Ovary (tissue), 9 donors: ENCODE results near the gene SLC35F4. TPM values are rescaled to one million over a fixed set of nuclear protein-coding genes. Genes with fewer than 3 reads are reported as not detected.

Experiments used
- DNase-seq, 5 donors: peaks; one replicate each; pipeline ENCODE4 v3.0.0-alpha.2; 2019 to 2020
- H3K27ac ChIP-seq, 2 donors: fragments of 200-600 bp; one replicate each; pipeline versions ENCODE4 v1.5.1 to v1.8.0; 2019 to 2022
- H3K27me3 ChIP-seq: fragments of 200-600 bp; one replicate; pipeline ENCODE4 v1.8.0; 2022
- H3K36me3 ChIP-seq: fragments of 200-600 bp; sonication (generic); one replicate; pipeline ENCODE4 v1.5.1; 2019
- H3K4me1 ChIP-seq: one replicate; pipeline ENCODE4 v1.8.1; 2013; ENCODE audit warnings: mild to moderate bottlenecking, moderate library complexity; ENCODE audit not compliant: insufficient read depth
- H3K4me3 ChIP-seq: fragments of 200-600 bp; sonication (generic); one replicate; pipeline ENCODE4 v1.5.1; 2017
- H3K9me3 ChIP-seq, 2 donors: fragments of 200-600 bp in 1 of 2; sonication (generic) in 1 of 2; one replicate each; pipeline versions ENCODE4 v1.5.1 to v1.8.1; 2013 to 2019; ENCODE audit warnings: mild to moderate bottlenecking in 1 of 2, moderate library complexity in 1 of 2
- CTCF ChIP-seq, 3 donors: fragments of 450-650 bp in 2 of 3; fragments of 200-600 bp in 1 of 3; IDR thresholded peaks; one replicate each; pipeline versions ENCODE4 v1.5.1 to v1.8.0; 2016 to 2022; ENCODE audit warnings: antibody characterized with exemption in 3 of 3, mild to moderate bottlenecking in 1 of 3
- EP300 ChIP-seq: sonication (generic); formaldehyde crosslinking; IDR thresholded peaks from one replicate; pipeline ENCODE4 v1.6.1; 2017; ENCODE audit warnings: antibody characterized with exemption
- POLR2A ChIP-seq: fragments of 450-650 bp; IDR thresholded peaks from one replicate; pipeline ENCODE4 v1.6.1; 2017; ENCODE audit warnings: antibody characterized with exemption, mild to moderate bottlenecking, moderate library complexity
- WGBS, 3 donors: extraction: QIAGEN DNeasy Blood & Tissue Kit in 1 of 3; methylation state at CpG; one replicate each; pipeline versions ENCODE4 v1.1.5 to v1.1.7; 2013 to 2017; 5-methylcytosine and 5-hydroxymethylcytosine counted together
- intact Hi-C, 4 donors: fragments of 100-400 bp; cut with DNase I; formaldehyde crosslinking; loops; one replicate each; pipeline versions ENCODE4 v1.11.0 to v1.15.1; 2022 to 2023
- polyA plus RNA-seq, 2 donors: library from polyadenylated mRNA; stranded (reverse); fragments of 200-250 nt in 1 of 2; fragments of 350-450 nt in 1 of 2; fragmentation: Illumina TruSeq in 1 of 2; extraction: RNeasy Lipid Tissue Mini Kit (QIAGEN cat#74804) in 1 of 2; gene quantifications; one replicate each; pipeline ENCODE4 v1.2.3, GENCODE V29; 2013 to 2014
- total RNA-seq, 7 donors: library from RNA; depleted of rRNA in 2 of 7; stranded (reverse); fragments of >200 nt in 2 of 7; fragmentation: NEBNext Ultra II Directional in 3 of 7; extraction: Animal tissue kit (Norgen Biotek cat#: 25700) in 3 of 7; gene quantifications; one replicate each; pipeline versions ENCODE4 v1.1.0 to v1.2.4, GENCODE V29; 2016 to 2023
- donor health status: DM: no; HTN: no; CAD: no; lungs with moderate emphysema.
- donor health status: DM: no; HTN: no; CAD: no.
- donor health status: Bipolar disorder and iron deficiency.
- donor health status: DM: yes; HTN: yes; CAD: no.
- donor health status: DM: no; HTN: no; CAD: no.
- donor health status: DM: yes; HTN: yes; CAD: no.

The SLC35F4 gene
- total and polyA plus RNA-seq, 9 donors, result 0.04 to 0.65 (median 0.20) TPM; not detected in 6

DNA sequence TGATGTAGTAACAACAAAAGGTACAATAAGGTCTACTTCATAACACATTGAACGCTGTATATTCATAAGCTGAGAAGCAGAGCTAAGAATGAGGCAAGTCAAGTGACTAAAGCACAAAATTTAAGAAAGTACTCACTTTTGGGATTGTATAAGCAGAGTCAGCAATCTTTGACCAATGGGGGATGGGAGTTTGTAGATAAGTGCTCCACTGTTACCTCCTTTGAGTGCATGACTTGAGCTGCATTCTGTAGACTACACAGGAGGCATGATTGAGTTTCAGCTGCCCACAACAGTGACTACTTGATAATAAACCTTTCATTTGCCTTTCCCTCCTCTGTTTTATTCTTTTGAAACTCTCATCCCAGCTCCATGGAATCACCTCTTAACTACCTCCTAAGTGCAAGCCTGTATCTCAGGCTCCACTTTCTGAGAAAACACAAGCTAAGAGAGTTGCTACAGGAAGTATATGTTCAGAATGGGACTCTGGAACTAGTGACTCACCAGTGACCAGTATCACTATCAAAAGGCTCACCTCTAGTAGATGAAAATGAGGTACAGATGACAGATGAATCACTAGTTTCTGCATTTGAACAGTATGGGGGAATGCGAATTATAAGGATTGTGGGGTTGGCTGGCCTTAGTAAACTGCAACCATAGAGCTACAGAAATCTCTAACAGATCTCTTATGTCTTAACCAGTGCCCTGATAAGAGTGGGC, 49.2 kb downstream of the SLC35F4 start:
- DNase-seq, result no peak
- no peaks in the 10 kb centered on the region for H3K36me3 ChIP-seq
- 79 to 90% (median 90%) methylated on average over 2 of the region's 2 CpGs for WGBS, 3 donors
- H3K27ac ChIP-seq, result no peak overlapping the region
- H3K4me1 ChIP-seq, result no peaks in the 10 kb centered on the region
- TF ChIP-seq POLR2A, result no peak
- no peak for TF ChIP-seq CTCF (IDR thresholded peaks at IDR 0.05)
- no peak for TF ChIP-seq EP300
- no peaks in the 10 kb centered on the region for H3K27me3 ChIP-seq
- H3K9me3 ChIP-seq, result no peaks in the 10 kb centered on the region
- no peak overlapping the region for H3K4me3 ChIP-seq
- intact Hi-C loops, result no loop called here

DNA sequence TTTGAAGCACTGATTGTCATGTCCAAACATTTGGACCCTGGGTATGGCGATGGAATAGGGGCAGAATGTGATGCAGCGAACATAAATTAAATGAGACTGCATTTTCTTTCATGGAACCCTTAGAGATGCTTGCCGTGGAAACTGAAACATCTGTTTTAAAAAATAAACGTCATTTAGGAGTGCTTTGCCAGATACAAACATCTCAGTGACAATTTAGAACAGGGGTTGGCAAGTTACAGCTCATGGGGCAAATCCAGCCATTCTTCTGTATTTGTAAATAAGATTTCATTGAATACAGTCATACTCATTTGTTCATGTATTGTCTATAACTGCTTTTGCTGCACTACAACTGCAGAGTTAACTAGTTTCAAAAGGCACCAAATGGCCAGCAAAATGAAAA, 51.2 kb downstream of the SLC35F4 start:
- Histone ChIP-seq H3K4me3 (no peak overlapping the region), H3K27ac (no peak overlapping the region), H3K9me3 (no peaks in the 10 kb centered on the region), H3K4me1 (no peaks in the 10 kb centered on the region), H3K27me3 (no peaks in the 10 kb centered on the region), H3K36me3 (no peaks in the 10 kb centered on the region)
- intact Hi-C loops, result no loop called here
- TF ChIP-seq EP300, result no peak
- TF ChIP-seq POLR2A, result no peak
- no peak for TF ChIP-seq CTCF (IDR thresholded peaks at IDR 0.05)
- WGBS, 3 donors, result 68 to 89% (median 71%) methylated on average over 4 of the region's 4 CpGs
- DNase-seq, result no peak

- DNase-seq, result no peak
- no peak for TF ChIP-seq POLR2A
- no peak for TF ChIP-seq EP300
- TF ChIP-seq CTCF (IDR thresholded peaks at IDR 0.05), result no peak
- H3K36me3 ChIP-seq, result no peaks in the 10 kb centered on the region
- no peaks in the 10 kb centered on the region for H3K27me3 ChIP-seq
- no peak overlapping the region for H3K27ac ChIP-seq
- no peak overlapping the region for H3K4me3 ChIP-seq
- H3K9me3 ChIP-seq, result no peaks in the 10 kb centered on the region
- intact Hi-C loops, result no loop called here
- WGBS, 3 donors, result 72 to 75% (median 74%) methylated on average over 2 of the region's 2 CpGs
- no peaks in the 10 kb centered on the region for H3K4me1 ChIP-seq
Measured at GRCh38 chr14:57812741-57813140, 53.2 kb downstream of the SLC35F4 start.

DNA sequence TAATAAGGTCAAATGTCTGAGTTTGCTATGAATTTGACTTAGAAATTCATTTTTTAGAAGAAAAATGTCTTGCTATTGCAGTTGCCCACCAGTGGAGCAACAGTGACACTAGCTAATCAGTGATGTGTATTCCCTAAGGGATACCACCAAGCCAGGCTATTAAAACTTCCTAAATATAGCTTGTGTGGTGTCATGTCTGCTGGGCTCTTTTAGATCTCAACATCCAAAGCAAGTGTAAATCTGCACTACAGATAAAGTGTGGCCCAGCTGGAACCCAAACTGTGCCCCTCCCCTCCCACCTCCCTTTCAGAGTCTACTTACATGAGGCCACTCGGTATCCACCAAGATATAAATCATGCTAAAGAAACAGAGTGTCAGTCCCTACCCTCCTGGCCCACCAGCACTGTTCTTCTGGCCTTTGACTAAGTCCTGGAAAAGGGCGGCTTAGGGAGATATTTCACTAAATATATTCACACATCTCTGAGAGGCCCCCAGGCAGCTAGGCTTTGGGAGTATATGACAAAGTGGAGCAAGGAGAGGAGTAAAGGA, 53.8 kb downstream of the SLC35F4 start:
- intact Hi-C loops, result no loop called here

More for the DNA sequence above, 53.8 kb downstream of the SLC35F4 start:
- Histone ChIP-seq H3K27ac (no peak overlapping the region), H3K4me3 (no peak overlapping the region), H3K27me3 (no peaks in the 10 kb centered on the region), H3K4me1 (no peaks in the 10 kb centered on the region), H3K36me3 (no peaks in the 10 kb centered on the region), H3K9me3 (no peaks in the 10 kb centered on the region)
- TF ChIP-seq EP300 (no peak), POLR2A (no peak), CTCF (IDR thresholded peaks at IDR 0.05) (no peak)
- WGBS, 3 donors, result 41 to 55% (median 53%) methylated on average over 2 of the region's 2 CpGs
- no peak for DNase-seq
